SK-N-SH (cell line): ENCODE data around the gene PKD1. TPM values are rescaled to one million over a fixed set of nuclear protein-coding genes. Genes with fewer than 3 reads are reported as not detected.

Source experiments
- CTCF ChIA-PET: fragments of 300-600, 350-600 bp; formaldehyde crosslinking; extraction: SDS; loops from one replicate; lab custom pipeline; 2021; lab: Yijun Ruan, JAX
- POLR2A ChIA-PET: fragments of 350-600 bp; sonication (Branson Sonifier 250); formaldehyde crosslinking; extraction: SDS; loops from one replicate; lab custom pipeline; 2020; ENCODE audit warnings: antibody characterized with exemption, inconsistent platforms; lab: Yijun Ruan, JAX
- DNase-seq: peaks from one replicate; pipeline ENCODE4 v3.0.0; 2012
- H2AFZ ChIP-seq: fragments of 200-600 bp; sonication (generic); 2 replicates; pipeline ENCODE4 v1.8.1; 2016; ENCODE audit warnings: antibody characterized with exemption, mild to moderate bottlenecking, low read depth
- H3F3A ChIP-seq: fragments of 200-600 bp; sonication (generic); replicated peaks from 2 replicates; pipeline ENCODE3; 2016; ENCODE audit warnings: antibody characterized with exemption, mild to moderate bottlenecking; ENCODE audit not compliant: insufficient read depth
- H3K27ac ChIP-seq, 2 experiments: fragments of 200-500 bp in 1 of 2; fragments of 200-600 bp in 1 of 2; sonication (Bioruptor generic) in 1 of 2; sonication (generic), shearing (Covaris generic) in 1 of 2; 2 replicates each; pipeline versions ENCODE4 v1.5.1 to v1.6.1; 2014 to 2016; ENCODE audit warnings: low read depth in 2 of 2, inconsistent platforms in 1 of 2, low read length in 1 of 2, mild to moderate bottlenecking in 1 of 2, mixed read lengths in 1 of 2
- H3K27me3 ChIP-seq: fragments of 200-600 bp; sonication (generic), shearing (Covaris generic); 2 replicates; pipeline ENCODE4 v1.6.1; 2016; ENCODE audit warnings: mixed run types; ENCODE audit not compliant: insufficient read depth
- H3K36me3 ChIP-seq, 2 experiments: fragments of 200-500 bp in 1 of 2; fragments of 200-600 bp in 1 of 2; sonication (Bioruptor generic) in 1 of 2; sonication (generic) in 1 of 2; replicated peaks in 1 of 2; 2 replicates each; pipeline versions ENCODE3 to v1.5.1; 2014 to 2016; ENCODE audit warnings: low read length in 1 of 2, mild to moderate bottlenecking in 1 of 2; ENCODE audit not compliant: insufficient read depth in 2 of 2, control insufficient read depth in 1 of 2
- H3K4me1 ChIP-seq, 2 experiments: fragments of 200-500 bp in 1 of 2; fragments of 200-600 bp in 1 of 2; sonication (Bioruptor generic) in 1 of 2; sonication (generic), shearing (Covaris generic) in 1 of 2; 2 replicates each; pipeline versions ENCODE4 v1.5.1 to v1.6.1; 2014 to 2016; ENCODE audit warnings: low read depth in 1 of 2, low read length in 1 of 2, mixed run types in 1 of 2; ENCODE audit not compliant: insufficient read depth in 2 of 2, control insufficient read depth in 1 of 2
- H3K4me2 ChIP-seq: fragments of 200-600 bp; sonication (generic), shearing (Covaris generic); 2 replicates; pipeline ENCODE4 v1.6.1; 2017; ENCODE audit warnings: mixed run types
- H3K4me3 ChIP-seq, 2 experiments: fragments of 200-500 bp in 1 of 2; fragments of 200-600 bp in 1 of 2; sonication (Bioruptor generic) in 1 of 2; sonication (generic), shearing (Covaris generic) in 1 of 2; 2 replicates each; pipeline versions ENCODE4 v1.5.1 to v1.8.1; 2014 to 2016; ENCODE audit warnings: low read depth in 2 of 2, inconsistent platforms in 1 of 2, low read length in 1 of 2, mild to moderate bottlenecking in 1 of 2, mixed read lengths in 1 of 2, moderate library complexity in 1 of 2
- H3K79me2 ChIP-seq: fragments of 200-600 bp; sonication (generic); 2 replicates; pipeline ENCODE4 v1.8.1; 2017; ENCODE audit warnings: mild to moderate bottlenecking; ENCODE audit not compliant: insufficient read depth
- H3K9ac ChIP-seq: fragments of 200-600 bp; sonication (generic); 2 replicates; pipeline ENCODE4 v1.6.1; 2017; ENCODE audit warnings: mixed run types
- H3K9me2 ChIP-seq: fragments of 200-600 bp; sonication (generic); 2 replicates; pipeline ENCODE4 v1.6.1; 2017; ENCODE audit warnings: mixed run types
- H3K9me3 ChIP-seq: fragments of 200-600 bp; sonication (generic); 2 replicates; pipeline ENCODE4 v1.6.1; 2017; ENCODE audit warnings: mixed run types, mild to moderate bottlenecking, moderate library complexity
- H4K20me1 ChIP-seq: fragments of 200-600 bp; sonication (generic); 2 replicates; pipeline ENCODE4 v1.6.1; 2017; ENCODE audit warnings: mild to moderate bottlenecking, mixed run types; ENCODE audit not compliant: insufficient read depth
- FOXJ3 ChIP-seq: sonication (generic); formaldehyde crosslinking; IDR thresholded peaks from 2 replicates; pipeline ENCODE4 v1.5.1; 2020; ENCODE audit warnings: mild to moderate bottlenecking, missing genetic modification reagents
- GATA2 ChIP-seq: sonication (generic); formaldehyde crosslinking; IDR thresholded peaks from 2 replicates; pipeline ENCODE4 v1.5.0; 2020; ENCODE audit warnings: mild to moderate bottlenecking, missing genetic modification reagents
- RAD21 ChIP-seq: IDR thresholded peaks from 2 replicates; pipeline ENCODE4 v1.6.1; 2012; ENCODE audit warnings: mild to moderate bottlenecking, low read length
- RFX5 ChIP-seq: IDR thresholded peaks from 2 replicates; pipeline ENCODE4 v1.6.1; 2012; ENCODE audit warnings: mild to moderate bottlenecking, improper control_type of control experiment, low read length
- TEAD4 ChIP-seq: IDR thresholded peaks from 2 replicates; pipeline ENCODE4 v1.4.0; 2012; ENCODE audit warnings: mild to moderate bottlenecking, borderline replicate concordance; ENCODE audit not compliant: insufficient read depth
- YY1 ChIP-seq: IDR thresholded peaks from 2 replicates; pipeline ENCODE4 v1.4.0; 2012; ENCODE audit warnings: low read depth, mild to moderate bottlenecking
- WGBS: methylation state at CpG from one replicate; pipeline ENCODE4 v1.1.6; 2017; ENCODE audit warnings: low lambda C conversion rate; 5-methylcytosine and 5-hydroxymethylcytosine counted together
- polyA plus RNA-seq, 3 experiments: library from polyadenylated mRNA; depleted of rRNA; stranded (reverse); fragments of >200 nt; gene quantifications; 2 replicates each; pipeline ENCODE4 v1.2.3, GENCODE V29; 2012
- TF ChIP-seq, protein P1 (sequence below): IDR thresholded peaks from 2 replicates; pipeline ENCODE4 v1.6.1; 2012; ENCODE audit warnings: mild to moderate bottlenecking, low read depth, low read length, moderate library complexity
- TF ChIP-seq, protein P2 (sequence below): fragments of 150-350 bp; IDR thresholded peaks from 2 replicates; pipeline ENCODE4 v1.6.1; 2017; ENCODE audit warnings: antibody characterized with exemption, low read length, low read depth, borderline replicate concordance
- TF ChIP-seq, protein P3 (sequence below): fragments of 150-350 bp; IDR thresholded peaks from 2 replicates; pipeline ENCODE4 v1.6.1; 2016; ENCODE audit warnings: mild to moderate bottlenecking, low read depth, low read length
- TF ChIP-seq, protein P4 (sequence below): fragments of 200-600 bp; sonication (generic); IDR thresholded peaks from 2 replicates; pipeline ENCODE4 v1.6.1; 2017; ENCODE audit warnings: antibody characterized with exemption, mild to moderate bottlenecking, moderate library complexity

The PKD1 gene
- polyA plus RNA-seq, 1 of the 3 experiments (the other 2 are of a cell fraction) = 47.4 TPM

DNA sequence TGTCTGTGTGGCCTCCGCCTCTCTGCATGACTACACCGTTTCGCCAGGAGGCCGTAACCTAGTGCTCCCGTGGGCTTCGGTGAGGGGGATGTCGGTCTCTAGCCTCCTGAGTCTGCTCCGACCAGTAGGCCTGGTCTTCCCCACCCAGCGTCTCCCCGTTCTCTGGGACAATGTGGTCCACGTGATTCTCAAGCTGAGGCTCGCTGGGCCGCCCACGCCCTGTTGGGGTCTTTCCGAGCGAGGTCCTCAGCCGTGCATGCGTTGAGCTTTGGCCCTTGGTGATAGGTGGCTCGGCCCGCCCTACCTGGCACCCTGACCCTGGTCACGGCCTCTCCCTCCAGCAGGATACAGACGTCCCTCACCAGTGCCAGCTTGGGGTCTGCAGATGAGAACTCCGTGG is 57.0 kb downstream of the PKD1 start (continued):
- TF ChIP-seq, protein P1, sequence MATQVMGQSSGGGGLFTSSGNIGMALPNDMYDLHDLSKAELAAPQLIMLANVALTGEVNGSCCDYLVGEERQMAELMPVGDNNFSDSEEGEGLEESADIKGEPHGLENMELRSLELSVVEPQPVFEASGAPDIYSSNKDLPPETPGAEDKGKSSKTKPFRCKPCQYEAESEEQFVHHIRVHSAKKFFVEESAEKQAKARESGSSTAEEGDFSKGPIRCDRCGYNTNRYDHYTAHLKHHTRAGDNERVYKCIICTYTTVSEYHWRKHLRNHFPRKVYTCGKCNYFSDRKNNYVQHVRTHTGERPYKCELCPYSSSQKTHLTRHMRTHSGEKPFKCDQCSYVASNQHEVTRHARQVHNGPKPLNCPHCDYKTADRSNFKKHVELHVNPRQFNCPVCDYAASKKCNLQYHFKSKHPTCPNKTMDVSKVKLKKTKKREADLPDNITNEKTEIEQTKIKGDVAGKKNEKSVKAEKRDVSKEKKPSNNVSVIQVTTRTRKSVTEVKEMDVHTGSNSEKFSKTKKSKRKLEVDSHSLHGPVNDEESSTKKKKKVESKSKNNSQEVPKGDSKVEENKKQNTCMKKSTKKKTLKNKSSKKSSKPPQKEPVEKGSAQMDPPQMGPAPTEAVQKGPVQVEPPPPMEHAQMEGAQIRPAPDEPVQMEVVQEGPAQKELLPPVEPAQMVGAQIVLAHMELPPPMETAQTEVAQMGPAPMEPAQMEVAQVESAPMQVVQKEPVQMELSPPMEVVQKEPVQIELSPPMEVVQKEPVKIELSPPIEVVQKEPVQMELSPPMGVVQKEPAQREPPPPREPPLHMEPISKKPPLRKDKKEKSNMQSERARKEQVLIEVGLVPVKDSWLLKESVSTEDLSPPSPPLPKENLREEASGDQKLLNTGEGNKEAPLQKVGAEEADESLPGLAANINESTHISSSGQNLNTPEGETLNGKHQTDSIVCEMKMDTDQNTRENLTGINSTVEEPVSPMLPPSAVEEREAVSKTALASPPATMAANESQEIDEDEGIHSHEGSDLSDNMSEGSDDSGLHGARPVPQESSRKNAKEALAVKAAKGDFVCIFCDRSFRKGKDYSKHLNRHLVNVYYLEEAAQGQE = no peak
- TF ChIP-seq RFX5 = no peak
- no peak for TF ChIP-seq GATA2 (CRISPR knock-in tag)
- TF ChIP-seq FOXJ3 (CRISPR knock-in tag) = no peak
- TF ChIP-seq RAD21 = no peak

DNA sequence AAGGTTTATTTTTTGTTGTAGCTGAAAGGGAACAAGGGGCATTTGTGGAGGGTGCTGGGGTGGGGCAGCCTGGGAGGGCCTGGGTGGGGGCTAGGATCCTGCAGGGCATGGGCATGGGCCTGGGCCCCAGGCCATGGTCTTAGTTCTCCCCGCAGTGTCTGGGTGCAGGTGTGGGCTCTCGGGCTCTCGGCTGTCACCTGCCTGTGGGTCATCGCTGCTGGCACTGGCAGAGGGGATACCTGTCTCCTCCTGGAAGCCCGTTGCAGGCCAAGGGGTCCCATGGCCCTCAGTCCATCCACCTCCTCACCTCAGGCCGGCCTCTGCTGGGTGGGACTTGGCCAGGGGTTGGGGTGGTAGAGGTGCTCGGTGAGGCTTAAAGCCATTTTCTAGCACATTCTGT is 57.6 kb downstream of the PKD1 start:
- H3K4me1 ChIP-seq = no peaks in the 10 kb centered on the region
- H3K9me2 ChIP-seq = no peaks in the 10 kb centered on the region
- TF ChIP-seq, protein P2, sequence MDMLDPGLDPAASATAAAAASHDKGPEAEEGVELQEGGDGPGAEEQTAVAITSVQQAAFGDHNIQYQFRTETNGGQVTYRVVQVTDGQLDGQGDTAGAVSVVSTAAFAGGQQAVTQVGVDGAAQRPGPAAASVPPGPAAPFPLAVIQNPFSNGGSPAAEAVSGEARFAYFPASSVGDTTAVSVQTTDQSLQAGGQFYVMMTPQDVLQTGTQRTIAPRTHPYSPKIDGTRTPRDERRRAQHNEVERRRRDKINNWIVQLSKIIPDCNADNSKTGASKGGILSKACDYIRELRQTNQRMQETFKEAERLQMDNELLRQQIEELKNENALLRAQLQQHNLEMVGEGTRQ = no peak
- TF ChIP-seq YY1 (no peak), TEAD4 (no peak)
- TF ChIP-seq, protein P3, sequence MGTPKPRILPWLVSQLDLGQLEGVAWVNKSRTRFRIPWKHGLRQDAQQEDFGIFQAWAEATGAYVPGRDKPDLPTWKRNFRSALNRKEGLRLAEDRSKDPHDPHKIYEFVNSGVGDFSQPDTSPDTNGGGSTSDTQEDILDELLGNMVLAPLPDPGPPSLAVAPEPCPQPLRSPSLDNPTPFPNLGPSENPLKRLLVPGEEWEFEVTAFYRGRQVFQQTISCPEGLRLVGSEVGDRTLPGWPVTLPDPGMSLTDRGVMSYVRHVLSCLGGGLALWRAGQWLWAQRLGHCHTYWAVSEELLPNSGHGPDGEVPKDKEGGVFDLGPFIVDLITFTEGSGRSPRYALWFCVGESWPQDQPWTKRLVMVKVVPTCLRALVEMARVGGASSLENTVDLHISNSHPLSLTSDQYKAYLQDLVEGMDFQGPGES = no peak
- TF ChIP-seq, protein P4, sequence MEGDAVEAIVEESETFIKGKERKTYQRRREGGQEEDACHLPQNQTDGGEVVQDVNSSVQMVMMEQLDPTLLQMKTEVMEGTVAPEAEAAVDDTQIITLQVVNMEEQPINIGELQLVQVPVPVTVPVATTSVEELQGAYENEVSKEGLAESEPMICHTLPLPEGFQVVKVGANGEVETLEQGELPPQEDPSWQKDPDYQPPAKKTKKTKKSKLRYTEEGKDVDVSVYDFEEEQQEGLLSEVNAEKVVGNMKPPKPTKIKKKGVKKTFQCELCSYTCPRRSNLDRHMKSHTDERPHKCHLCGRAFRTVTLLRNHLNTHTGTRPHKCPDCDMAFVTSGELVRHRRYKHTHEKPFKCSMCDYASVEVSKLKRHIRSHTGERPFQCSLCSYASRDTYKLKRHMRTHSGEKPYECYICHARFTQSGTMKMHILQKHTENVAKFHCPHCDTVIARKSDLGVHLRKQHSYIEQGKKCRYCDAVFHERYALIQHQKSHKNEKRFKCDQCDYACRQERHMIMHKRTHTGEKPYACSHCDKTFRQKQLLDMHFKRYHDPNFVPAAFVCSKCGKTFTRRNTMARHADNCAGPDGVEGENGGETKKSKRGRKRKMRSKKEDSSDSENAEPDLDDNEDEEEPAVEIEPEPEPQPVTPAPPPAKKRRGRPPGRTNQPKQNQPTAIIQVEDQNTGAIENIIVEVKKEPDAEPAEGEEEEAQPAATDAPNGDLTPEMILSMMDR = no peak
- no peak overlapping the region for H3K27ac ChIP-seq
- H3F3A ChIP-seq = no peaks in the 10 kb centered on the region
- H2AFZ ChIP-seq = no peak overlapping the region
- POLR2A ChIA-PET = interaction anchor here (1.7 kb wide), 1 partner anchor 13 kb away, joined by 4 read pairs; no protein-coding TSS in a partner anchor
- CTCF ChIA-PET = interaction anchor here (1.0 to 3.1 kb wide), 4 partner anchors 9 to 63 kb away, joined by 3 to 10 read pairs (median 5); no protein-coding TSS in a partner anchor
- no peaks in the 10 kb centered on the region for H3K9me3 ChIP-seq
- H3K9ac ChIP-seq = no peak overlapping the region
- no peaks in the 10 kb centered on the region for H3K27me3 ChIP-seq
- H4K20me1 ChIP-seq = no peaks in the 10 kb centered on the region
- H3K79me2 ChIP-seq = no peaks in the 10 kb centered on the region
- H3K4me2 ChIP-seq = no peak overlapping the region
- no peak for DNase-seq
- peaks cover 5 to 83% of the 10 kb centered on the region in 2 experiments for H3K36me3 ChIP-seq
- no peak overlapping the region for H3K4me3 ChIP-seq
- 86% methylated on average over 1 of the region's 7 CpGs for WGBS
